Stimulated activated CD8-positive, alpha-beta memory T cell treated with anti-CD3 and anti-CD28 coated beads, Interleukin-12 subunit alpha, Interleukin-12 subunit beta, amount 100 ng/mL, for 24 hours (primary cell): ENCODE data around the gene VPS4A.
A peak's percentile ranks its signal among the peaks of the same experiment; 100 is the strongest.
"Not testable (repeated sequence)": the region's sequence is repeated elsewhere in the genome, so short reads cannot be mapped to it uniquely, and the experiment has no call there.

Source experiments
- DNase-seq: peaks from one replicate; pipeline ENCODE4 v3.0.0-alpha.2; 2020; ENCODE audit errors: extremely low read depth

VPS4A gene

GRCh38 chr16:69310653-69311532 lies at the start of gene VPS4A:
VPS4A (plus strand) TSS chr16:69311350; CDS start chr16:69311512, 162 bp downstream.
- peak; percentile 87 for DNase-seq

GRCh38 chr16:69266334-69267063 lies 44.7 kb upstream of the VPS4A start:
- DNase-seq, result no peak

- no peak for DNase-seq
Measured at GRCh38 chr16:69267633-69268032, 43.5 kb upstream of the VPS4A start.

DNA sequence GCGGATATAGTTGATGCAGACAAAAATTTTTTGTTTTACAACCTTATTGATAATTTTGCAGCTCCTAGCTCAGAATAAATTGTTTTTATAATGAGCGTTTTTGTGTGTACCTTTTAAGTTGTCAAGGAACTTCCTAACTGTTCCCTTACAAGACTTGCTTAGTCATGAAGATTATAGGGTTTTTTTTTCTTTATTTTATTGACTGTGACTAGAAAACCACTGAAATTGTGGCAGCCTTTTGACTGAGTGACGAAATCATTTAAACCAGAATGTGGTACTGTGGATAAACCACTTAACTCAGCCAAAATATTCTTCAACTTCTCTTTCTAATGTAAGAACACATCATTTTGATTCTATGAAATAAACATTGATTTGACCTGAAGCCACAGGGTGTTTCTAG lies 40.8 kb upstream of the VPS4A start:
- no peak for DNase-seq

DNA sequence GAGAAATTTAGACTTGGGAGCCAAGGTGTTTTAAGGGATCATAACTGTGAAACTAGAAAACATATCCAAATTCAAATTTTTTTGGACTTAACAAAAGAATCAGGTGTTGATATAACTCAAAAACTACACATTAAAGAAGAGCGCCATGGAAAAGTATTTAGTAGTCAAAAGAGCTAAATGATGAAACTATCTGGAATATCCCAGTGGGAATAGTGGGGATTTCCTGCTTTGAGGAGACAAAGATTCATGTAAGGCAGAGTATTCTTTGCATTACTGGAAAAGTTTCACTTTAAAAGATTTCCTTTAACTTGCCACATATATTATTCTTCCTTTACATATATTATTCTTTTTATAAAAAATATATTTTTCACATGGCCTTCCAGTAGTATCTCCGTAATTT lies 40.3 kb upstream of the VPS4A start:
- no peak for DNase-seq

DNA sequence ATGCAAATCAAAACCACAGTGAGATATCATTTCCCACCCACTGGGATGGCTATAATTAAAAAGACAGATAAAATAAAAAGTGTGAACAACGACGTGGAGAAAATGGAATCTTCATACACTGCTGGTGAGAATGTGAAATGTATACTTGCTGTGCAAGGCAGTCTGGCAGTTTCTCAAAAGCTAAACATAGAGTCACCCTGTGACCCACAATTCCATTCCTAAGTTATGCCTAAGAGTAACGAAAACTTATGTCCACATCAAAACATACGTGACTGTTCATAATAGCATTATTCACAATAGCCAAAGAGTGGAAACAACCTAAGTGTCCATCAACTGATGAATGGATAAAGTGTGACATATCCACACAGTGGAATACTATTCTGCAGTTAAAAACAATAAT lies 38.1 kb upstream of the VPS4A start:
- DNase-seq, result no peak

- no peak for DNase-seq
Measured at GRCh38 chr16:69274699-69275235, 36.4 kb upstream of the VPS4A start.

DNA sequence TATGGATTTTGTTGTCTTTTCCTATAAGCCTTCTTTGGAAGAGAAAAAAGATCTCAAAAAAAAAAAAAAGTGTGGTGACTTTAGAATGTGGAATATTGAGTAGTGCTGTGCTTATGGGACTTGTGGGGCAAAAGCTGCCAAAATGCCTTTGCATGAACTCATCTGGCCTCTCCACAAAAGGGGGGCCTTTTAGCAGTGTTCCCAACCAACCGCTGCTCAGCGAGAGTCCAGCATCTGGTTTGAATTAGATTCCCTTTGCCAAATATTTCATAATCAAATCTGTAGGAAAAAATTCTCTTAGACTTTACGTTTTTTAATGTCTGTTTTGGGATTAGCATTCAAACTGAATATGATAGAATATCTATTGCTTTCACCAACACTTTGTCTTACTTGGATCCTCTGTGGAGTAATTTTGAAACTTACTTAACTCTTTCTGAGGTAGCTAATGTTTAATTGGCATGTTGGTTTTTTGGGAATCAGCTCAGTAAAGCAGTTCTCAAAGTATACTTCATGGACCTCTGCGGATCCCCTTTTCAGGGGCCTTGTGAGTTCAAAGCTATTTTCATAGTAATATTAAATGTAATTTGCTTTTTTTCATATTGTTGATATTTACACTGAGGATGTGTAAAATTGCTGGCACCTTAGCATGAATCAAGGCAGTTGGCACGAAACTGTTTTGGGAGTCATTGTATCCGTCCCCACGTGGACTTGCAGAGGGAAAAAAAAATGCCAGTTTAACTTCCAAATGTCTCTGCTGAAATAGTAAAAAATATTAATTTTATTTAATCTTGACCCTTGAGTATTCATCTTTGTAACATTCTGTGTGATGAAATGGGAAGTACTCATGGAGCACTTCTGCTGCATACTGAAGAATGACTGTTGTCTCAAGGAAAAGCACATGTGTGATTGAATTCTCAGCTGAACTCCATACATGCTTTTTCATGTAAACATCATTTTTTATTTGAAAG lies 34.7 kb upstream of the VPS4A start:
- no peak for DNase-seq

- DNase-seq, result no peak
Measured at GRCh38 chr16:69277413-69277812, 33.7 kb upstream of the VPS4A start.

GRCh38 chr16:69283851-69284250 lies 27.3 kb upstream of the VPS4A start:
- DNase-seq, result no peak

- DNase-seq, result no peak
Measured at GRCh38 chr16:69285240-69285639, 25.9 kb upstream of the VPS4A start.

GRCh38 chr16:69286941-69287713 lies 24.0 kb upstream of the VPS4A start:
- DNase-seq, result no peak

GRCh38 chr16:69291657-69292056 lies 19.5 kb upstream of the VPS4A start:
- not testable (repeated sequence) for DNase-seq

- no peak for DNase-seq
Measured at GRCh38 chr16:69293401-69293800, 17.7 kb upstream of the VPS4A start.

GRCh38 chr16:69294051-69294450 lies 17.1 kb upstream of the VPS4A start:
- no peak for DNase-seq

GRCh38 chr16:69296771-69297170 lies 14.4 kb upstream of the VPS4A start:
- DNase-seq, result not testable (repeated sequence)

GRCh38 chr16:69298261-69298660 lies 12.9 kb upstream of the VPS4A start:
- no peak for DNase-seq

- DNase-seq, result no peak
Measured at GRCh38 chr16:69301187-69301586, 10.0 kb upstream of the VPS4A start.

DNA sequence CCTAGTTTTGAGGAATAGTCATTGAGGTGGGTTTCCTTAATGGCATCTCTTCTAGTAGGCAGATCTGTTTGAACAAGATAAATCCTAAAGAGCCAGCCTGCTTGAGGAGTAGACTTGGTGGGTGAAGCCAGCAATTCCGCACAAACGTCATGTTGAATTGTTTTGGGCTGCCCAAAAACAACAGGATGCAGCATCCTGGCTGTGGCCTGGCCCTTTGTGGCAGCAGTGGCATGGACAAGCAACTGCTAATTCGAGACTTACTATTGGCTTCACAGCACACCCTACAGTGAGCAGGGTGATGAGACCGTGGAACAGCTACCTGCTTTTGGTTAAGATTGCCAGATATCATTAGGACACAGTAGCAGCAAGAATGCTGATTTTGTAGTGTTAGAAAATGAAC lies 9.3 kb upstream of the VPS4A start:
- DNase-seq, result no peak

GRCh38 chr16:69302301-69302700 lies 8.8 kb upstream of the VPS4A start:
- DNase-seq, result no peak

GRCh38 chr16:69306031-69306430 lies 5.1 kb upstream of the VPS4A start:
- no peak for DNase-seq
